Stimulated activated CD8-positive, alpha-beta memory T cell treated with anti-CD3 and anti-CD28 coated beads, Interleukin-12 subunit alpha, Interleukin-12 subunit beta, amount 100 ng/mL, for 4 hours (primary cell): ENCODE data around the gene SACS.
"Not testable (repeated sequence)": the region's sequence is repeated elsewhere in the genome, so short reads cannot be mapped to it uniquely, and the experiment has no call there.

Source experiments
- DNase-seq: peaks from one replicate; pipeline ENCODE4 v3.0.0-alpha.2; 2020; ENCODE audit warnings: low read depth

SACS gene

GRCh38 chr13:23453132-23453531, 19.6 kb upstream of the SACS start:
- no peak for DNase-seq

GRCh38 chr13:23450340-23451046, 17.0 kb upstream of the SACS start:
- no peak for DNase-seq

- no peak for DNase-seq
Observed at GRCh38 chr13:23449398-23450162, 16.1 kb upstream of the SACS start.

GRCh38 chr13:23447927-23448326, 14.4 kb upstream of the SACS start:
- DNase-seq = no peak

GRCh38 chr13:23445794-23446193, 12.3 kb upstream of the SACS start:
- no peak for DNase-seq

- DNase-seq = no peak
Observed at GRCh38 chr13:23443878-23444277, 10.4 kb upstream of the SACS start.

- no peak for DNase-seq
Observed at GRCh38 chr13:23443110-23443509, 9.6 kb upstream of the SACS start.

GRCh38 chr13:23440821-23441618, 7.5 kb upstream of the SACS start:
- no peak for DNase-seq

GRCh38 chr13:23440324-23440723, 6.8 kb upstream of the SACS start:
- not testable (repeated sequence) for DNase-seq

- DNase-seq = no peak
Observed at GRCh38 chr13:23437916-23438315, 4.4 kb upstream of the SACS start.

- DNase-seq = no peak
Observed at GRCh38 chr13:23436680-23437079, 3.2 kb upstream of the SACS start.

GRCh38 chr13:23434491-23434890, 989 bp upstream of the SACS start:
- no peak for DNase-seq

- no peak for DNase-seq
Observed at GRCh38 chr13:23432626-23433025, 876 bp downstream of the SACS start.

- no peak for DNase-seq
Observed at GRCh38 chr13:23430664-23431063, 2.8 kb downstream of the SACS start.

GRCh38 chr13:23427881-23428528, 5.5 kb downstream of the SACS start:
- no peak for DNase-seq

- no peak for DNase-seq
Observed at GRCh38 chr13:23427342-23427843, 6.1 kb downstream of the SACS start.

GRCh38 chr13:23421596-23421995, 11.9 kb downstream of the SACS start:
- DNase-seq = no peak

- DNase-seq = no peak
Observed at GRCh38 chr13:23418776-23419683, 14.5 kb downstream of the SACS start.

- DNase-seq = no peak
Observed at GRCh38 chr13:23414682-23415081, 18.8 kb downstream of the SACS start.

GRCh38 chr13:23411706-23412105, 21.8 kb downstream of the SACS start:
- no peak for DNase-seq

GRCh38 chr13:23411220-23411619, 22.3 kb downstream of the SACS start:
- no peak for DNase-seq
